HepG2 (cell line): Measurements from ENCODE around the gene CD46. TPM values are rescaled to one million over a fixed set of nuclear protein-coding genes. Genes with fewer than 3 reads are reported as not detected.

Experiments used
- ATF6 ChIP-seq: sonication (generic); formaldehyde crosslinking; conservative IDR thresholded peaks from 2 replicates; pipeline ENCODE4 v1.4.0; 2020; ENCODE audit warnings: missing genetic modification reagents
- GMEB2 ChIP-seq: IDR thresholded peaks from 2 replicates; pipeline ENCODE4 v1.6.1; 2016; ENCODE audit warnings: missing biosample characterization, missing genetic modification reagents, low read depth
- HOXD1 ChIP-seq: sonication (generic); formaldehyde crosslinking; IDR thresholded peaks from 2 replicates; pipeline ENCODE4 v1.5.0; 2020; ENCODE audit warnings: missing genetic modification reagents
- ISX ChIP-seq: sonication (generic); formaldehyde crosslinking; conservative IDR thresholded peaks from 2 replicates; pipeline ENCODE4 v1.5.0; 2020; ENCODE audit warnings: missing genetic modification reagents
- MZF1 ChIP-seq: sonication (generic); formaldehyde crosslinking; IDR thresholded peaks from 2 replicates; pipeline ENCODE4 v1.8.1; 2023; ENCODE audit warnings: mild to moderate bottlenecking, missing genetic modification reagents, borderline replicate concordance
- TEAD3 ChIP-seq: optimal IDR thresholded peaks from 2 replicates; pipeline ENCODE3; 2016; ENCODE audit warnings: borderline replicate concordance
- XRCC5 ChIP-seq: fragments of 200-400 bp; formaldehyde crosslinking; optimal IDR thresholded peaks from 2 replicates; pipeline ENCODE3; 2017; ENCODE audit warnings: mild to moderate bottlenecking, low read length
- ZHX1 ChIP-seq: sonication (generic); formaldehyde crosslinking; IDR thresholded peaks from 2 replicates; pipeline ENCODE4 v1.8.1; 2022; ENCODE audit warnings: low read depth, mild to moderate bottlenecking, missing genetic modification reagents
- ZNF318 ChIP-seq: sonication (generic); formaldehyde crosslinking; IDR thresholded peaks from 2 replicates; pipeline ENCODE4 v1.4.0; 2020; ENCODE audit warnings: mild to moderate bottlenecking, missing genetic modification reagents
- ZNF773 ChIP-seq: sonication (generic); formaldehyde crosslinking; IDR thresholded peaks from 2 replicates; pipeline ENCODE4 v1.4.0; 2020; ENCODE audit warnings: missing genetic modification reagents, borderline replicate concordance
- ZNF816 ChIP-seq: sonication (generic); formaldehyde crosslinking; IDR thresholded peaks from 2 replicates; pipeline ENCODE4 v1.8.0; 2022; ENCODE audit warnings: missing genetic modification reagents, mild to moderate bottlenecking, borderline replicate concordance
- polyA plus RNA-seq, 8 experiments: library from polyadenylated mRNA; depleted of rRNA in 3 of 8; stranded (reverse) in 7 of 8; unstranded in 1 of 8; fragments of >200 nt; fragmentation: Illumina TruSeq in 4 of 8; extraction: Trizol in 4 of 8; gene quantifications; 2 replicates each; pipeline versions ENCODE4 v1.2.1 to v1.2.3, GENCODE V29; 2011 to 2016; ENCODE audit warnings: low read depth in 4 of 8, missing spikeins in 1 of 8, mixed read lengths in 1 of 8; ENCODE audit not compliant: insufficient read depth in 1 of 8
- total RNA-seq, 5 experiments: library from RNA; depleted of rRNA; stranded (reverse); fragments of >200 nt; fragmentation: Illumina TruSeq; extraction: Trizol; gene quantifications; 2 replicates each; pipeline ENCODE4 v1.2.3, GENCODE V29; 2016; ENCODE audit warnings: low read depth in 1 of 5

CD46 gene
- total and polyA plus RNA-seq, 2 of the 13 experiments (the other 11 are each of a cell fraction or from before 2014, with no cell fraction given) = 130 to 277 TPM

DNA sequence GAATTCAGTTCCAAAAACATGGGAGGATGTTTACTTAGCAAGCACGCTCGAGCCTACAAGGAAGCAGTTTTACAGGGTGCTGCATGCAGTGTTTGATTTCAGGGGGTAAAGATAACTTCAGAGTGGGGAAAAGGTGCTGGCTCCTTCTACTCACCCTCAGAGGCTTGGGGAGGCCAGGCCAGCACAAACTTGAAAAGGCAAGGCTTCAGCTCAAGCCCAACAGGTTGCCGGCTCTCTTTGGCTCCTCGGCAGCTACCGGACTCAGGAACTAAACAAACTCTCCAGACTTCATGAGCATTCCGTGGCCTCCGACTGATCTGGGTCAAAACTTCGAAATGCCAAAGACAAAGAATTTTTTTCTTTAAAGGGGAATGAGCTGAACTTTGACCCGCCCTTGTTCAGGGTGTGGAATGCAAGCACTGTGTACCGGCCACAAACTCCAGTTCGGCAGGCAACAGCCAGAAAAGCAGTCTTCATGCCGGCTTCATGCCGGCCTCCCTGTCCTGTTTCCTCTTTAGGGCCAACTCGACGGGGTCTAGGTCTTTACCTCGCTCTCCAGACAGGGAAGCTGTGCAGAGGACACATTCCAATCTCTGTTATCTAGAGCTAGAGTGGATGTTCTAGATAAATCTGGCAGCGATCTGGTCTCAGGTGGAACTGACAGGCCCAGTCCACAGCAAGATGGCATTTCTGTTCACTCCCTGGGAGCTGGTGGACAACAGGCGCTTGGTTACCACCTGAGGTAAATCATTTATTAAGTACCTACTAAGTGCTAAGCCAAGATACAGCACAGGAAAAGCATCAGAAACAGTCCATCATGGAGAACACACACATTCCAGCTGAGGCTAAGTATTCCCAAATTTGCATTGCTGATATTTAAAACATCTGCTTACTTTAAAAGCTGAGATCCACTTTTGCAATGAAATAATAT lies 75.0 kb downstream of the CD46 start (continued):
- no peak for TF ChIP-seq GMEB2 (CRISPR knock-in tag)
- TF ChIP-seq ZNF816 = no peak
- no peak for TF ChIP-seq ZNF773 (CRISPR knock-in tag)
- no peak for TF ChIP-seq ATF6 (CRISPR knock-in tag)
- TF ChIP-seq TEAD3 (CRISPR knock-in tag) = peak; percentile 83
- no peak for TF ChIP-seq HOXD1
- TF ChIP-seq ZHX1 = no peak
- TF ChIP-seq ZNF318 (CRISPR knock-in tag) = no peak
- no peak for TF ChIP-seq MZF1 (CRISPR knock-in tag)
- no peak for TF ChIP-seq ISX (CRISPR knock-in tag)
- no peak for TF ChIP-seq XRCC5
